HUES64 (cell line): Measurements from ENCODE around the gene HPCAL1.

Experiments
- H3K27ac ChIP-seq: 2 replicates; pipeline ENCODE4 v1.7.0; 2013; ENCODE audit warnings: low read depth, low read length, inconsistent platforms
- H3K27me3 ChIP-seq: 2 replicates; pipeline ENCODE4 v1.6.1; 2013; ENCODE audit warnings: mild to moderate bottlenecking, low read length; ENCODE audit not compliant: insufficient read depth
- H3K36me3 ChIP-seq: 2 replicates; pipeline ENCODE4 v1.6.1; 2013; ENCODE audit warnings: mild to moderate bottlenecking, low read length; ENCODE audit not compliant: insufficient read depth
- H3K4me1 ChIP-seq: 2 replicates; pipeline ENCODE4 v1.6.1; 2013; ENCODE audit warnings: mild to moderate bottlenecking, low read length, moderate library complexity; ENCODE audit not compliant: insufficient read depth
- H3K4me3 ChIP-seq: 2 replicates; pipeline ENCODE4 v1.5.1; 2013; ENCODE audit warnings: mild to moderate bottlenecking, low read length, moderate library complexity
- H3K9ac ChIP-seq: 2 replicates; pipeline ENCODE4 v1.6.1; 2013; ENCODE audit warnings: mild to moderate bottlenecking, low read depth, low read length
- H3K9me3 ChIP-seq: 2 replicates; pipeline ENCODE4 v1.6.1; 2013; ENCODE audit warnings: low read depth, low read length; ENCODE audit not compliant: insufficient read depth
- WGBS: fragments of 150-250, 120-280 bp; methylation state at CpG from one replicate; pipeline ENCODE4 v1.1.7; 2013; ENCODE audit warnings: missing lambda C conversion rate; 5-methylcytosine and 5-hydroxymethylcytosine counted together

HPCAL1 gene

DNA sequence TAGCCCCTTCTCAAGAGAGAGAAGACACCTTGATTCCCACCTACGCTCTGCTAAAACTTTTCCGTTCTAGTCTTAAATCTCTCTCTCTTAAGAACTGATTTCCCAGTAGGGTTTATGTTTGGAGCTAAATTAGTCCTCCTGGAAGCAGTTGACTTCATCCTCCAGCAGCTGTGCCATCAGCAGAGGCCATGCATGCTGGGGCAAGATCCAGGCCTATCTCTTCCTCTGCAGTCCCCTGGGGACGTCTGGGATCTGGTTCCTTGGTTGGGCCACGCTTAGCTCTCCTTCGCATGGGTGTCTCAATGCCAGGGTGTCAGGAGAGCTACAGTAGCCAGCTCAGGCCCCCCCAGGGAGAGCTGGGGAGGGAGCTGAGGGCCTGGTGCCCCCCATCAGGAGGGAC is 49.7 kb downstream of the HPCAL1 start:
- H3K36me3 ChIP-seq: no peaks in the 10 kb centered on the region
- H3K9ac ChIP-seq: no peak overlapping the region
- no peaks in the 10 kb centered on the region for H3K27me3 ChIP-seq
- no peaks in the 10 kb centered on the region for H3K9me3 ChIP-seq
- H3K27ac ChIP-seq: no peak overlapping the region
- H3K4me1 ChIP-seq: no peaks in the 10 kb centered on the region
- no peak overlapping the region for H3K4me3 ChIP-seq
- WGBS: 94% methylated on average over 5 of the region's 5 CpGs

GRCh38 chr2:10352972-10353371 is 50.3 kb downstream of the HPCAL1 start:
- H3K27ac ChIP-seq: no peak overlapping the region
- H3K4me3 ChIP-seq: no peak overlapping the region
- H3K36me3 ChIP-seq: no peaks in the 10 kb centered on the region
- H3K9ac ChIP-seq: no peak overlapping the region
- 95% methylated on average over 7 of the region's 7 CpGs for WGBS
- no peaks in the 10 kb centered on the region for H3K27me3 ChIP-seq
- H3K4me1 ChIP-seq: no peaks in the 10 kb centered on the region
- no peaks in the 10 kb centered on the region for H3K9me3 ChIP-seq

GRCh38 chr2:10353931-10354330 is 51.2 kb downstream of the HPCAL1 start:
- Histone ChIP-seq H3K9ac (no peak overlapping the region), H3K4me3 (no peak overlapping the region), H3K9me3 (no peaks in the 10 kb centered on the region), H3K27ac (no peak overlapping the region), H3K36me3 (no peaks in the 10 kb centered on the region), H3K4me1 (no peaks in the 10 kb centered on the region), H3K27me3 (no peaks in the 10 kb centered on the region)
- 94% methylated on average over 9 of the region's 9 CpGs for WGBS

DNA sequence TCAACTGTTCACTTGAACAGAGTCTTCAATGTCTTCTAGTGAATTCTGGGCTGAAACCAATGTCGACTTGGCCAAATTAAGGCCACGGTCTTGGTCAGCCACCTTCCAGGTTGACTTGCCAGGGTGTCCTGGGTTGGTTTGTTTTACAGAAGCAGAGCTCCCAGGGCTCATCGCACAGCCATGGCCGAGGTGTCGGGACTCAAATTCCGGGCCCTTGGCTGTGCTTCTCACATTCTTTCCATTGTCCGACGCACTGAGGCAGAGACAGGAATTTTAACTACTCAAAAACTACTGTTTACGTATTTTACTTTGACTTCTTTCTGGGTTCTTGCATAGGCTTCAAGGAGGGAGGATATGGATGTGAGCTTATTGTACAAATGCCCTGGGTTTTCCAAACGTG is 51.7 kb downstream of the HPCAL1 start:
- WGBS: 93% methylated on average over 10 of the region's 10 CpGs
- H3K4me3 ChIP-seq: no peak overlapping the region
- no peaks in the 10 kb centered on the region for H3K4me1 ChIP-seq
- H3K9ac ChIP-seq: no peak overlapping the region
- no peaks in the 10 kb centered on the region for H3K9me3 ChIP-seq
- H3K36me3 ChIP-seq: no peaks in the 10 kb centered on the region
- H3K27ac ChIP-seq: no peak overlapping the region
- H3K27me3 ChIP-seq: no peaks in the 10 kb centered on the region

GRCh38 chr2:10355471-10356438 is 53.1 kb downstream of the HPCAL1 start:
- Histone ChIP-seq H3K4me3 (no peak overlapping the region), H3K4me1 (no peaks in the 10 kb centered on the region), H3K27ac (no peak overlapping the region), H3K9me3 (no peaks in the 10 kb centered on the region), H3K36me3 (no peaks in the 10 kb centered on the region), H3K9ac (no peak overlapping the region), H3K27me3 (no peaks in the 10 kb centered on the region)
- 91% methylated on average over 14 of the region's 16 CpGs for WGBS

DNA sequence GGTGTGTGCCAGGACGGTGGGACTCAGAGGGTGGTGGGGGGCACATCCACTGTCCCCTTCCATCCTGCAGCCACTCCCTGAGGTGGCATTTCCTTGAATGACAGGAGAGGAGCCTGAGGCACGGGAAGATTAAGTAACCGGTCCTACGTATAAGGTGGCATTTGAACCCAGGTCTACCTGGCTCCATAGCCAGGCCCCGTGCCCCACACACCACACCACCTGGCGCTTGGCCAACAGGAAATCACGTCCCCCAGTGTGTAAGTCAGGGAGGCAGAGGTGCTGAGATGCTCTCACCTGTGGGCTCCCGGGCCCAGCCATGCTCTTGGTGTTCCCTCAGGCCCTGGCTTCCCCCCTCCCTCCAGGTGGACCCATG is 53.7 kb downstream of the HPCAL1 start:
- H3K27ac ChIP-seq: no peak overlapping the region
- no peak overlapping the region for H3K4me3 ChIP-seq
- H3K36me3 ChIP-seq: no peaks in the 10 kb centered on the region
- H3K27me3 ChIP-seq: no peaks in the 10 kb centered on the region
- H3K4me1 ChIP-seq: no peaks in the 10 kb centered on the region
- H3K9ac ChIP-seq: no peak overlapping the region
- no peaks in the 10 kb centered on the region for H3K9me3 ChIP-seq
- WGBS: 95% methylated on average over 8 of the region's 8 CpGs

- 84% methylated on average over 23 of the region's 24 CpGs for WGBS
- H3K4me3 ChIP-seq: no peak overlapping the region
- no peaks in the 10 kb centered on the region for H3K27me3 ChIP-seq
- no peaks in the 10 kb centered on the region; the same call in 1 of the 2 replicates for H3K4me1 ChIP-seq
- no peaks in the 10 kb centered on the region for H3K36me3 ChIP-seq
- no peak overlapping the region for H3K27ac ChIP-seq
- H3K9me3 ChIP-seq: no peaks in the 10 kb centered on the region
- no peak overlapping the region for H3K9ac ChIP-seq
Observed at GRCh38 chr2:10357193-10358169, 54.8 kb downstream of the HPCAL1 start.

- Histone ChIP-seq H3K9me3 (no peaks in the 10 kb centered on the region), H3K27me3 (no peaks in the 10 kb centered on the region), H3K36me3 (no peaks in the 10 kb centered on the region), H3K27ac (no peak overlapping the region), H3K4me3 (no peak overlapping the region), H3K9ac (no peak overlapping the region), H3K4me1 (no peaks in the 10 kb centered on the region; the same call in 1 of the 2 replicates)
- WGBS: 85% methylated on average over 8 of the region's 8 CpGs
Observed at GRCh38 chr2:10359246-10359645, 56.5 kb downstream of the HPCAL1 start.

GRCh38 chr2:10359731-10360329 is 57.1 kb downstream of the HPCAL1 start:
- H3K27ac ChIP-seq: no peak overlapping the region
- no peak overlapping the region for H3K4me3 ChIP-seq
- no peaks in the 10 kb centered on the region; the same call in 1 of the 2 replicates for H3K4me1 ChIP-seq
- H3K27me3 ChIP-seq: no peaks in the 10 kb centered on the region
- no peak overlapping the region for H3K9ac ChIP-seq
- 96% methylated on average over 21 of the region's 21 CpGs for WGBS
- no peaks in the 10 kb centered on the region for H3K9me3 ChIP-seq
- H3K36me3 ChIP-seq: no peaks in the 10 kb centered on the region

- Histone ChIP-seq H3K27ac (no peak overlapping the region), H3K9me3 (no peaks in the 10 kb centered on the region), H3K4me1 (no peaks in the 10 kb centered on the region; the same call in 1 of the 2 replicates), H3K27me3 (no peaks in the 10 kb centered on the region), H3K4me3 (no peak overlapping the region), H3K9ac (no peak overlapping the region), H3K36me3 (no peaks in the 10 kb centered on the region)
- WGBS: 95% methylated on average over 8 of the region's 8 CpGs
Observed at GRCh38 chr2:10360460-10360849, 57.8 kb downstream of the HPCAL1 start.
